IPS-NIHi7 (cell line): ENCODE measurements around the gene ANXA2.

Experiments used
- DNase-seq: peaks from one replicate; pipeline ENCODE4 v3.0.0; 2012; ENCODE audit warnings: mixed read lengths; ENCODE audit errors: extremely low spot score

The ANXA2 gene

GRCh38 chr15:60370105-60370868 lies 27.5 kb downstream of the ANXA2 start:
- no peak for DNase-seq

- no peak for DNase-seq
Measured at GRCh38 chr15:60369696-60370095, 28.1 kb downstream of the ANXA2 start.

GRCh38 chr15:60364612-60364924 lies 33.2 kb downstream of the ANXA2 start:
- no peak for DNase-seq

- DNase-seq = no peak
Measured at GRCh38 chr15:60363903-60364611, 33.7 kb downstream of the ANXA2 start.

GRCh38 chr15:60363087-60363549 lies 34.7 kb downstream of the ANXA2 start:
- DNase-seq = no peak

- no peak for DNase-seq
Measured at GRCh38 chr15:60362321-60363086, 35.3 kb downstream of the ANXA2 start.

- peak; percentile 61 for DNase-seq
Measured at GRCh38 chr15:60359738-60360137, 38.0 kb downstream of the ANXA2 start.

- DNase-seq = no peak
Measured at GRCh38 chr15:60358935-60359682, 38.7 kb downstream of the ANXA2 start.

- no peak for DNase-seq
Measured at GRCh38 chr15:60356832-60357231, 41.0 kb downstream of the ANXA2 start.

- no peak for DNase-seq
Measured at GRCh38 chr15:60355148-60355857, 42.5 kb downstream of the ANXA2 start.

- DNase-seq = no peak
Measured at GRCh38 chr15:60353245-60353920, 44.4 kb downstream of the ANXA2 start.

GRCh38 chr15:60352525-60352924 lies 45.3 kb downstream of the ANXA2 start:
- no peak for DNase-seq

GRCh38 chr15:60351066-60351465 lies 46.7 kb downstream of the ANXA2 start:
- no peak for DNase-seq

GRCh38 chr15:60350108-60350507 lies 47.7 kb downstream of the ANXA2 start:
- DNase-seq = no peak

GRCh38 chr15:60349589-60349988 lies 48.2 kb downstream of the ANXA2 start:
- DNase-seq = no peak

- no peak for DNase-seq
Measured at GRCh38 chr15:60347480-60348049, 50.2 kb downstream of the ANXA2 start.

GRCh38 chr15:60346653-60347052 lies 51.1 kb downstream of the ANXA2 start:
- DNase-seq = no peak

GRCh38 chr15:60346077-60346476 lies 51.7 kb downstream of the ANXA2 start:
- DNase-seq = no peak

- DNase-seq = no peak
Measured at GRCh38 chr15:60345598-60345997, 52.2 kb downstream of the ANXA2 start.

GRCh38 chr15:60344987-60345386 lies 52.8 kb downstream of the ANXA2 start:
- DNase-seq = no peak
